Skeletal muscle cell (primary cell): ENCODE measurements around the gene SUMF1.

Source experiments
- DNase-seq: peaks from one replicate; pipeline ENCODE4 v3.0.0-alpha.2; 2010; ENCODE audit warnings: low read depth
- H3K4me3 ChIP-seq: 2 replicates; pipeline ENCODE4 v1.5.1; 2011; ENCODE audit warnings: low read depth, mild to moderate bottlenecking, control low read depth, low read length, moderate library complexity

SUMF1 gene

GRCh38 chr3:4398120-4398940, 68.7 kb downstream of the SUMF1 start:
- DNase-seq: no peak
- no peak overlapping the region for H3K4me3 ChIP-seq

GRCh38 chr3:4397466-4397865, 69.6 kb downstream of the SUMF1 start:
- H3K4me3 ChIP-seq: no peak overlapping the region
- DNase-seq: no peak

- H3K4me3 ChIP-seq: no peak overlapping the region
- no peak for DNase-seq
These were observed 70.5 kb downstream of the SUMF1 start for GRCh38 chr3:4396542-4396941.

GRCh38 chr3:4396006-4396405, 71.1 kb downstream of the SUMF1 start:
- no peak for DNase-seq
- H3K4me3 ChIP-seq: no peak overlapping the region

GRCh38 chr3:4395448-4395847, 71.6 kb downstream of the SUMF1 start:
- DNase-seq: no peak
- no peak overlapping the region for H3K4me3 ChIP-seq

GRCh38 chr3:4394567-4394966, 72.5 kb downstream of the SUMF1 start:
- H3K4me3 ChIP-seq: no peak overlapping the region
- no peak for DNase-seq

GRCh38 chr3:4394048-4394447, 73.0 kb downstream of the SUMF1 start:
- DNase-seq: no peak
- no peak overlapping the region for H3K4me3 ChIP-seq

- DNase-seq: no peak
- no peak overlapping the region for H3K4me3 ChIP-seq
These were observed 74.1 kb downstream of the SUMF1 start for GRCh38 chr3:4392992-4393391.

- H3K4me3 ChIP-seq: no peak overlapping the region
- DNase-seq: no peak
These were observed 79.6 kb downstream of the SUMF1 start for GRCh38 chr3:4387210-4388204.

GRCh38 chr3:4385201-4385600, 81.9 kb downstream of the SUMF1 start:
- no peak for DNase-seq
- no peak overlapping the region for H3K4me3 ChIP-seq

GRCh38 chr3:4380013-4380412, 87.1 kb downstream of the SUMF1 start:
- no peak for DNase-seq
- H3K4me3 ChIP-seq: no peak overlapping the region

- DNase-seq: no peak
- H3K4me3 ChIP-seq: no peak overlapping the region
These were observed 90.6 kb downstream of the SUMF1 start for GRCh38 chr3:4376499-4376898.

- no peak for DNase-seq
- H3K4me3 ChIP-seq: no peak overlapping the region
These were observed 91.2 kb downstream of the SUMF1 start for GRCh38 chr3:4375911-4376310.

- DNase-seq: no peak
- H3K4me3 ChIP-seq: no peak overlapping the region
These were observed 93.4 kb downstream of the SUMF1 start for GRCh38 chr3:4373669-4374068.

- no peak overlapping the region for H3K4me3 ChIP-seq
- DNase-seq: no peak
These were observed 104.5 kb downstream of the SUMF1 start for GRCh38 chr3:4362523-4362922.

GRCh38 chr3:4360817-4361216, 106.3 kb downstream of the SUMF1 start:
- no peak overlapping the region for H3K4me3 ChIP-seq
- DNase-seq: no peak

GRCh38 chr3:4359805-4360502, 107.1 kb downstream of the SUMF1 start:
- H3K4me3 ChIP-seq: no peak overlapping the region
- no peak for DNase-seq

- DNase-seq: no peak
- H3K4me3 ChIP-seq: no peak overlapping the region
These were observed 108.8 kb downstream of the SUMF1 start for GRCh38 chr3:4358273-4358672.

GRCh38 chr3:4356546-4357410, 110.3 kb downstream of the SUMF1 start:
- DNase-seq: no peak
- H3K4me3 ChIP-seq: no peak overlapping the region
